ENCODE measurements around the gene MYBBP1A. TPM values are rescaled to one million over a fixed set of nuclear protein-coding genes. Genes with fewer than 3 reads are reported as not detected.
A peak's percentile ranks its signal among the peaks of the same experiment; 100 is the strongest.

MYBBP1A gene
- total RNA-seq, 1 donor from 2014 or later: 73.5 TPM

GRCh38 chr17:4492721-4493561, 62.2 kb downstream of the MYBBP1A start:
- H3K27me3 Mint-ChIP-seq (ENCODE audit: low read depth): peaks cover 12% of the 10 kb centered on the region
- no peak overlapping the region for H3K4me3 Mint-ChIP-seq
- DNase-seq (ENCODE audit: low spot score in 2 of 2, unreplicated experiment in 2 of 2): peak in 1 of 2 experiments; percentile 61
- H3K9me3 Mint-ChIP-seq: no peaks in the 10 kb centered on the region
- H3K27ac Mint-ChIP-seq: no peak overlapping the region
- no peaks in the 10 kb centered on the region for H3K36me3 Mint-ChIP-seq
- no peak for TF ChIP-seq CTCF (IDR thresholded peaks at IDR 0.05; ENCODE audit: unreplicated experiment)
- peaks cover 18% of the 10 kb centered on the region for H3K4me1 Mint-ChIP-seq

- Mint-ChIP-seq H3K36me3 (no peaks in the 10 kb centered on the region), H3K4me1 (peaks cover 16% of the 10 kb centered on the region), H3K27ac (peak overlapping the region; percentile 18), H3K4me3 (no peak overlapping the region), H3K27me3 (ENCODE audit: low read depth) (no peaks in the 10 kb centered on the region), H3K9me3 (no peaks in the 10 kb centered on the region)
- no peak for DNase-seq (ENCODE audit: low spot score in 2 of 2, unreplicated experiment in 2 of 2)
- no peak for TF ChIP-seq CTCF (IDR thresholded peaks at IDR 0.05; ENCODE audit: unreplicated experiment)
Observed at GRCh38 chr17:4490637-4491061, 64.5 kb downstream of the MYBBP1A start.

- peak overlapping the region; percentile 18 for H3K27ac Mint-ChIP-seq
- H3K27me3 Mint-ChIP-seq (ENCODE audit: low read depth): no peaks in the 10 kb centered on the region
- H3K4me3 Mint-ChIP-seq: no peak overlapping the region
- no peak for DNase-seq (ENCODE audit: low spot score in 2 of 2, unreplicated experiment in 2 of 2)
- no peaks in the 10 kb centered on the region for H3K9me3 Mint-ChIP-seq
- no peaks in the 10 kb centered on the region for H3K36me3 Mint-ChIP-seq
- H3K4me1 Mint-ChIP-seq: peaks cover 16% of the 10 kb centered on the region
- TF ChIP-seq CTCF (IDR thresholded peaks at IDR 0.05; ENCODE audit: unreplicated experiment): no peak
Observed at GRCh38 chr17:4490109-4490591, 65.0 kb downstream of the MYBBP1A start.

GRCh38 chr17:4488989-4489595, 66.1 kb downstream of the MYBBP1A start:
- no peak for DNase-seq (ENCODE audit: low spot score in 2 of 2, unreplicated experiment in 2 of 2)
- TF ChIP-seq CTCF (IDR thresholded peaks at IDR 0.05; ENCODE audit: unreplicated experiment): no peak
- Mint-ChIP-seq H3K4me3 (no peak overlapping the region), H3K27me3 (ENCODE audit: low read depth) (no peaks in the 10 kb centered on the region), H3K27ac (no peak overlapping the region), H3K36me3 (no peaks in the 10 kb centered on the region), H3K9me3 (no peaks in the 10 kb centered on the region), H3K4me1 (peaks cover 16% of the 10 kb centered on the region)

Other genes starting within 250 kb of the MYBBP1A start
- 81.5 to 86.9 TPM (median 84.1 TPM) in 3 replicates for gene UBE2G1, start 188.7 kb downstream of the MYBBP1A start, total RNA-seq
- gene SPNS3, start 121.4 kb downstream of the MYBBP1A start, total RNA-seq: not detected in 3 replicates
- 12.2 to 13.7 TPM (median 13.2 TPM) in 3 replicates for gene SPNS2, start 56.5 kb downstream of the MYBBP1A start, total RNA-seq
- gene GGT6, start 5.2 kb upstream of the MYBBP1A start, total RNA-seq: 0.09 to 0.27 TPM (median 0.22 TPM) in 3 replicates
- 64.8 to 68.2 TPM (median 65.7 TPM) in 3 replicates for gene SMTNL2, start 29.1 kb upstream of the MYBBP1A start, total RNA-seq
- 0.18 to 0.45 TPM (median 0.36 TPM) in 3 replicates for gene ALOX15, start 86.3 kb upstream of the MYBBP1A start, total RNA-seq
- gene PELP1, start 148.8 kb upstream of the MYBBP1A start, total RNA-seq: 95.2 to 101 TPM (median 99.5 TPM) in 3 replicates
- 34.9 to 39.7 TPM (median 38.7 TPM) in 3 replicates for gene ARRB2, start 155.2 kb upstream of the MYBBP1A start, total RNA-seq
- gene MED11, start 176.0 kb upstream of the MYBBP1A start, total RNA-seq: 11.8 to 15.8 TPM (median 15.5 TPM) in 3 replicates
- gene ZMYND15, start 184.4 kb upstream of the MYBBP1A start, total RNA-seq: 0.78 to 0.93 TPM (median 0.81 TPM) in 3 replicates
- 7.6 to 8.8 TPM (median 8.1 TPM) in 3 replicates for gene CXCL16, start 184.5 kb upstream of the MYBBP1A start, total RNA-seq
- not detected in 3 replicates for gene TM4SF5, start 216.5 kb upstream of the MYBBP1A start, total RNA-seq
- 2.3 to 2.6 TPM (median 2.5 TPM) in 3 replicates for gene VMO1, start 231.0 kb upstream of the MYBBP1A start, total RNA-seq
- gene GLTPD2, start 233.6 kb upstream of the MYBBP1A start, total RNA-seq: 0.22 TPM in 1 of 3 replicates, not detected in the others
- 98.2 to 102 TPM (median 102 TPM) in 3 replicates for gene PSMB6, start 240.8 kb upstream of the MYBBP1A start, total RNA-seq

Data from mesothelial cell of epicardium (in vitro differentiated cells).